HL-60 (cell line): ENCODE results near the gene SFTPB.
A peak's percentile ranks its signal among the peaks of the same experiment; 100 is the strongest.

ENCODE experiments used
- DNase-seq, 2 experiments: peaks; one replicate each; pipeline ENCODE4 v3.0.0-alpha.2; 2010 to 2020; ENCODE audit warnings: low read depth in 1 of 2, low spot score in 1 of 2
- H3K27ac ChIP-seq: fragments of 250-450 bp; sonication (Bioruptor Pico); replicated peaks from 2 replicates; pipeline ENCODE4 v1.5.1; 2020; ENCODE audit warnings: mild to moderate bottlenecking, moderate library complexity
- H3K27me3 ChIP-seq: fragments of 250-450 bp; sonication (Bioruptor Pico); 2 replicates; pipeline ENCODE4 v1.5.1; 2021; ENCODE audit warnings: mild to moderate bottlenecking, moderate library complexity; ENCODE audit not compliant: insufficient read depth, poor library complexity, severe bottlenecking
- H3K4me3 ChIP-seq: replicated peaks from 2 replicates; pipeline ENCODE4 v1.5.1; 2011; ENCODE audit warnings: mild to moderate bottlenecking, control low read depth, low read length; ENCODE audit not compliant: insufficient read depth
- CTCF ChIP-seq: IDR thresholded peaks from one replicate; pipeline ENCODE4 v1.5.1; 2011; ENCODE audit warnings: low read length, control low read depth, inconsistent platforms; ENCODE audit not compliant: insufficient read depth
- GABPA ChIP-seq: IDR thresholded peaks from 2 replicates; pipeline ENCODE4 v1.6.1; 2012; ENCODE audit warnings: low read depth
- POLR2AphosphoS5 ChIP-seq: IDR thresholded peaks from 2 replicates; pipeline ENCODE4 v1.6.1; 2012; ENCODE audit warnings: low read depth
- REST ChIP-seq: IDR thresholded peaks from 2 replicates; pipeline ENCODE4 v1.6.1; 2012; ENCODE audit warnings: low read depth; ENCODE audit not compliant: insufficient replicate concordance
- SPI1 ChIP-seq: IDR thresholded peaks from 2 replicates; pipeline ENCODE4 v1.6.1; 2012; ENCODE audit warnings: low read depth, mild to moderate bottlenecking, borderline replicate concordance

The SFTPB gene

GRCh38 chr2:85649201-85650190 is 18.5 kb downstream of the SFTPB start:
- DNase-seq = no peak
- Histone ChIP-seq H3K4me3 (no peak overlapping the region), H3K27me3 (no peaks in the 10 kb centered on the region), H3K27ac (no peak overlapping the region)
- TF ChIP-seq REST = no peak

GRCh38 chr2:85648619-85649018 is 19.4 kb downstream of the SFTPB start:
- no peak overlapping the region for H3K4me3 ChIP-seq
- H3K27me3 ChIP-seq = no peaks in the 10 kb centered on the region
- TF ChIP-seq CTCF (no peak), GABPA (no peak), SPI1 (no peak), REST (no peak), POLR2AphosphoS5 (no peak)
- DNase-seq = peak in 1 of 2 experiments; percentile 25
- 0 out of 2 replicates have a peak overlapping the region, but pooled peaks have one; percentile 25 for H3K27ac ChIP-seq

GRCh38 chr2:85647823-85648526 is 20.0 kb downstream of the SFTPB start:
- DNase-seq = peak in 1 of 2 experiments; percentile 56
- 0 out of 2 replicates have a peak overlapping the region, but pooled peaks have one; percentile 25 for H3K27ac ChIP-seq
- H3K4me3 ChIP-seq = no peak overlapping the region
- H3K27me3 ChIP-seq = no peaks in the 10 kb centered on the region
- TF ChIP-seq POLR2AphosphoS5 (0 out of 2 replicates have a peak, but pooled peaks have one; percentile 31), REST (no peak), GABPA (no peak), SPI1 (peak; percentile 84)
